OCI-LY3 (cell line): ENCODE measurements around the gene PJA2.

Source experiments
- H2AFZ ChIP-seq: fragments of 200-600, 300-600 bp; shearing (Covaris generic); 2 replicates; pipeline ENCODE4 v1.6.0; 2014; ENCODE audit warnings: antibody characterized with exemption, low read depth, low read length
- H3K27ac ChIP-seq: fragments of 200-600, 300-600 bp; sonication (generic); 2 replicates; pipeline ENCODE4 v1.5.1; 2014; ENCODE audit warnings: mild to moderate bottlenecking, low read length, moderate library complexity, mixed read lengths
- H3K27me3 ChIP-seq: fragments of 200-600, 300-600 bp; sonication (generic); 2 replicates; pipeline ENCODE4 v1.6.1; 2014; ENCODE audit warnings: low read depth, low read length, mixed read lengths
- H3K36me3 ChIP-seq: fragments of 200-600, 300-600 bp; sonication (generic); replicated peaks from 2 replicates; pipeline ENCODE3; 2014; ENCODE audit warnings: low read depth, low read length, mixed read lengths
- H3K4me1 ChIP-seq: fragments of 300-600, 200-600 bp; sonication (generic); 2 replicates; pipeline ENCODE4 v1.6.1; 2014; ENCODE audit warnings: low read length, mixed read lengths
- H3K4me2 ChIP-seq: fragments of 200-600, 300-600 bp; sonication (generic); 2 replicates; pipeline ENCODE4 v1.6.1; 2014; ENCODE audit warnings: low read length, mixed read lengths
- H3K4me3 ChIP-seq: fragments of 300-600, 200-600 bp; sonication (generic); 2 replicates; pipeline ENCODE4 v1.5.1; 2014; ENCODE audit warnings: antibody characterized with exemption, mild to moderate bottlenecking, low read length, moderate library complexity
- H3K79me2 ChIP-seq: fragments of 300-600, 200-600 bp; shearing (Covaris generic); 2 replicates; pipeline ENCODE4 v1.6.1; 2014; ENCODE audit warnings: mild to moderate bottlenecking, low read length, mixed read lengths
- H3K9ac ChIP-seq: fragments of 300-600, 200-600 bp; shearing (Covaris generic); 2 replicates; pipeline ENCODE4 v1.6.0; 2014; ENCODE audit warnings: mild to moderate bottlenecking, low read length, moderate library complexity
- H3K9me3 ChIP-seq: fragments of 200-600, 300-600 bp; shearing (Covaris generic); 2 replicates; pipeline ENCODE4 v1.6.1; 2014; ENCODE audit warnings: low read length, mixed read lengths; ENCODE audit not compliant: insufficient read depth
- H4K20me1 ChIP-seq: fragments of 200-600, 300-600 bp; sonication (generic); 2 replicates; pipeline ENCODE4 v1.6.1; 2016; ENCODE audit warnings: low read length, mixed read lengths; ENCODE audit not compliant: insufficient read depth
- EZH2phosphoT487 ChIP-seq: fragments of 200-600 bp; shearing (Covaris generic); IDR thresholded peaks from 2 replicates; pipeline ENCODE4 v1.6.1; 2018; ENCODE audit warnings: antibody characterized with exemption, mixed run types, low read depth
- TF ChIP-seq, protein P1 (sequence below): fragments of 200-600, 300-600 bp; sonication (generic); IDR thresholded peaks from 2 replicates; pipeline ENCODE4 v1.5.1; 2014; ENCODE audit warnings: antibody characterized with exemption, low read length, low read depth

PJA2 gene

DNA sequence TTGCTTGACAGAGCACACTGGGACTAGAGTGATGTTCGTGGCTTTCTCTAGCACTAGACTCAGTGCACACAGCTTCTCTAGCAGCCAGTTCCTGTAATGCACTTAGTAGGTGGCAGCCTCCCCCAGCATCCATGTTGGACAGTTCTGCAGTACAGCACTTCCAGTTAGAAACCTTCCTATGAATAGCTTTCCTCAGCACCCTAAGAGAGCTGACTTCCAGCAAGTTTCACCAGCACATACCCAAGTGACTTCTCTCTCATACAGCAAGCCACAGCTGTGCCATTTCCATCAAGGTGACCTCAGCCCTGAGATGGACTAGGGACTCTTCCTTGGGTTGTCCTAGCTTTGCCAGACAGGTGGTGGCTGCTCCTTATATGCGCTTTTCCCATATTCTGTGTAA, 60.4 kb downstream of the PJA2 start:
- H3K79me2 ChIP-seq = no peaks in the 10 kb centered on the region
- no peaks in the 10 kb centered on the region for H3K9me3 ChIP-seq
- TF ChIP-seq, protein P1, sequence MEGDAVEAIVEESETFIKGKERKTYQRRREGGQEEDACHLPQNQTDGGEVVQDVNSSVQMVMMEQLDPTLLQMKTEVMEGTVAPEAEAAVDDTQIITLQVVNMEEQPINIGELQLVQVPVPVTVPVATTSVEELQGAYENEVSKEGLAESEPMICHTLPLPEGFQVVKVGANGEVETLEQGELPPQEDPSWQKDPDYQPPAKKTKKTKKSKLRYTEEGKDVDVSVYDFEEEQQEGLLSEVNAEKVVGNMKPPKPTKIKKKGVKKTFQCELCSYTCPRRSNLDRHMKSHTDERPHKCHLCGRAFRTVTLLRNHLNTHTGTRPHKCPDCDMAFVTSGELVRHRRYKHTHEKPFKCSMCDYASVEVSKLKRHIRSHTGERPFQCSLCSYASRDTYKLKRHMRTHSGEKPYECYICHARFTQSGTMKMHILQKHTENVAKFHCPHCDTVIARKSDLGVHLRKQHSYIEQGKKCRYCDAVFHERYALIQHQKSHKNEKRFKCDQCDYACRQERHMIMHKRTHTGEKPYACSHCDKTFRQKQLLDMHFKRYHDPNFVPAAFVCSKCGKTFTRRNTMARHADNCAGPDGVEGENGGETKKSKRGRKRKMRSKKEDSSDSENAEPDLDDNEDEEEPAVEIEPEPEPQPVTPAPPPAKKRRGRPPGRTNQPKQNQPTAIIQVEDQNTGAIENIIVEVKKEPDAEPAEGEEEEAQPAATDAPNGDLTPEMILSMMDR = no peak
- TF ChIP-seq EZH2phosphoT487 = no peak
- H3K4me2 ChIP-seq = no peak overlapping the region
- no peaks in the 10 kb centered on the region for H3K27me3 ChIP-seq
- no peak overlapping the region for H3K4me3 ChIP-seq
- H3K36me3 ChIP-seq = peaks cover under 1% of the 10 kb centered on the region
- H3K27ac ChIP-seq = no peak overlapping the region
- H4K20me1 ChIP-seq = no peaks in the 10 kb centered on the region
- H3K9ac ChIP-seq = no peak overlapping the region
- no peaks in the 10 kb centered on the region for H3K4me1 ChIP-seq
- H2AFZ ChIP-seq = no peak overlapping the region

DNA sequence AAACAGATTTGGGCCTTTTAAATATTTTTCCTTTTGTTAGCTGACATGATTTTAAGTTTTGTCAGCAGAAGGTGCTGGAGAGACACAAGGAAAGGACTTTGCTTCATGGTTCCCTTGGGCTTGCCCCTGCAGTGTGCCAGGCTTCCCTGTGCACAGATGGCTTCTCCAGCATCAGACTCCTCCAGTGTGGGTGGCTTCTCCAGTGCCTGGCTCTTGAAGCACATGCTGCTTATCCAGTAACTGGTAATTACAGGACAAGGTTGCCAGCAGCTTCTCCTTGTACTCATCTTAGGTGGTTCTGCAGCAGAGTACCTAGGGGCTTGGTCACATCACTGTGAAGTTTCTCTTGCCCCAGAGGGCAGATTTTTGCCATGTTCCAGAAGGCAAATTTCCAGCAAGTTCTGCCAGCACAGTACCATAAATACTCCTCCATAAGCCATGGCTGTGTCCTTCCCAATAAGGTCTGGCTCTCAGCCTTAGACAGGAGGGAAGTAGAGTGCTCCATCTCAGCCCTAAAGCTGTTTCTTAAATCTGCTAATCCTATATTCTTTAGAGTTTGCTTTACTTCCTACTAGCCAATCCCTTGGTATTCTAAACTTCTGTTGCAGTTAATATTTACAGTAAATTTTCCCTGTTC, 62.4 kb downstream of the PJA2 start:
- Histone ChIP-seq H3K4me3 (no peak overlapping the region), H3K79me2 (no peaks in the 10 kb centered on the region), H3K36me3 (peaks cover 8% of the 10 kb centered on the region), H2AFZ (no peak overlapping the region), H3K27ac (no peak overlapping the region), H3K4me2 (no peak overlapping the region), H3K9ac (no peak overlapping the region), H3K4me1 (no peaks in the 10 kb centered on the region), H4K20me1 (no peaks in the 10 kb centered on the region), H3K27me3 (no peaks in the 10 kb centered on the region), H3K9me3 (no peaks in the 10 kb centered on the region)
- TF ChIP-seq, protein P1 = no peak
- no peak for TF ChIP-seq EZH2phosphoT487

DNA sequence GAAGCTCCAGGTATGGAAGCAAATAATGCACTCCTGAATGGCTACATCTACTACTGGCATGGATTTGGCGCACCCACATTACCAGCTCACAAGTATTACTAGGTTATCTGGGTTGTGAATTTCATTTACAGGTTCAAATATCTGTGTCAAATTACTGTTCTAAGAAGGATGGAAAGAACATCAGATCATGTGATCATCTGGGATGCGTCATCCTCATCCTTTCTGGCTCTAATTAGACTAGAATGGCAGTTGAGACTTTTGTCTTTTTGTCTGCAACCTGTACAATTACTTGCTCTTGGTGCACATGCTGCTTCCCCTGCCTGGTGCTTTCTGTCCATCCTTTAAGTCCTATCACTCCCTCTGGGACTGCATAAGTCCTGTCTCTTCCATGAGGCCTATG, 64.1 kb downstream of the PJA2 start:
- H3K36me3 ChIP-seq = peaks cover 8% of the 10 kb centered on the region
- no peaks in the 10 kb centered on the region for H4K20me1 ChIP-seq

DNA sequence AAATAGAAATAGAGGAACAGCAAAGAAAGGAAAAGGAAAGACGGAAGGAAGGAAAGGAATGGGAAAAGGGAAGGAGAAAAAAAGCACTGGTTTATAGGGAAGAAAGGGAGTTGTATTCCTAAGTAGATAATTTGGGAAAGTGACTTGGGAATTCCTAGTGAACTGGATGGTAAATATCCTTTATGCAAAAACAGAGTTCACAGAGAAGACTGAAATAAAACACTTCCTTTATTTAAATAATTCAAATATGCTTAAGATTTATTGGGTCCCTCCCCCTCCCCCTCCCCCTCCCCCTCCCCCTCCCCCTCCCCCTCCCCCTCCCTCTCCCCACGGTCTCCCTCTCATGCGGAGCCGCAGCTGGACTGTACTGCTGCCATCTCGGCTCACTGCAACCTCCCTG, 69.4 kb downstream of the PJA2 start:
- Histone ChIP-seq H3K79me2 (no peaks in the 10 kb centered on the region), H3K4me3 (no peak overlapping the region), H3K4me1 (no peaks in the 10 kb centered on the region), H3K4me2 (no peak overlapping the region), H3K9me3 (no peaks in the 10 kb centered on the region), H3K27ac (no peak overlapping the region), H4K20me1 (no peaks in the 10 kb centered on the region), H3K9ac (no peak overlapping the region), H3K36me3 (peaks cover 8% of the 10 kb centered on the region), H3K27me3 (no peaks in the 10 kb centered on the region), H2AFZ (no peak overlapping the region)
- TF ChIP-seq, protein P1 = no peak
- TF ChIP-seq EZH2phosphoT487 = no peak

More for the DNA sequence above, 64.1 kb downstream of the PJA2 start:
- TF ChIP-seq, protein P1 = no peak
- no peak for TF ChIP-seq EZH2phosphoT487
- no peaks in the 10 kb centered on the region for H3K9me3 ChIP-seq
- no peaks in the 10 kb centered on the region for H3K79me2 ChIP-seq
- no peaks in the 10 kb centered on the region for H3K27me3 ChIP-seq
- no peak overlapping the region for H2AFZ ChIP-seq
- H3K4me1 ChIP-seq = no peaks in the 10 kb centered on the region
- H3K9ac ChIP-seq = no peak overlapping the region
- H3K4me2 ChIP-seq = no peak overlapping the region
- no peak overlapping the region for H3K27ac ChIP-seq
- H3K4me3 ChIP-seq = no peak overlapping the region
